ENCODE results near the gene ATP6V1E1.

ATP6V1E1 gene

GRCh38 chr22:17629641-17630040, 1.1 kb upstream of the ATP6V1E1 start:
- H3K9ac ChIP-seq (ENCODE audit: low read length), result peak overlapping the region; percentile 75
- H3K27me3 ChIP-seq (ENCODE audit: low read depth, low read length), result no peaks in the 10 kb centered on the region
- H3K9me3 ChIP-seq (ENCODE audit: insufficient read depth, low read length), result no peaks in the 10 kb centered on the region
- H2AFZ ChIP-seq (ENCODE audit: low read depth, low read length), result no peak overlapping the region
- TF ChIP-seq CTCF (IDR thresholded peaks at IDR 0.05; ENCODE audit: low read depth, low read length) (no peak), EZH2phosphoT487 (IDR thresholded peaks at IDR 0.05; ENCODE audit: low read depth) (no peak)
- H3K79me2 ChIP-seq (ENCODE audit: low read length), result peaks cover 42% of the 10 kb centered on the region
- peaks cover 13% of the 10 kb centered on the region for H3K4me1 ChIP-seq (ENCODE audit: low read length)
- H4K20me1 ChIP-seq (ENCODE audit: insufficient read depth, low read length), result no peaks in the 10 kb centered on the region
- H3K36me3 ChIP-seq (replicated peaks; ENCODE audit: low read depth, low read length), result no peaks in the 10 kb centered on the region
- H3K4me2 ChIP-seq (ENCODE audit: low read length), result peak overlapping the region; percentile 79
- no peak overlapping the region for H3K27ac ChIP-seq (ENCODE audit: low read length)
- H3K4me3 ChIP-seq (ENCODE audit: low read length), result peak overlapping the region; percentile 85

- peaks cover 47% of the 10 kb centered on the region for H3K79me2 ChIP-seq (ENCODE audit: low read length)
- H2AFZ ChIP-seq (ENCODE audit: low read depth, low read length), result peak overlapping the region; percentile 92
Observed at GRCh38 chr22:17629173-17629489, 582 bp upstream of the ATP6V1E1 start.

GRCh38 chr22:17627961-17628405, 566 bp downstream of the ATP6V1E1 start:
- Histone ChIP-seq H3K9ac (ENCODE audit: low read length) (peak overlapping the region; percentile 75), H3K4me1 (ENCODE audit: low read length) (peaks cover 13% of the 10 kb centered on the region), H3K9me3 (ENCODE audit: insufficient read depth, low read length) (no peaks in the 10 kb centered on the region), H3K79me2 (ENCODE audit: low read length) (peaks cover 54% of the 10 kb centered on the region), H3K27me3 (ENCODE audit: low read depth, low read length) (no peaks in the 10 kb centered on the region), H3K27ac (ENCODE audit: low read length) (peak overlapping the region; percentile 38), H2AFZ (ENCODE audit: low read depth, low read length) (peak overlapping the region; percentile 70; the same call in 1 of the 2 replicates), H3K36me3 (replicated peaks; ENCODE audit: low read depth, low read length) (peaks cover 2% of the 10 kb centered on the region), H3K4me2 (ENCODE audit: low read length) (peak overlapping the region; percentile 87), H4K20me1 (ENCODE audit: insufficient read depth, low read length) (0 out of 2 replicates have a peak, but pooled peaks cover 3% of the 10 kb centered on the region), H3K4me3 (ENCODE audit: low read length) (peak overlapping the region; percentile 85)
- TF ChIP-seq EZH2phosphoT487 (IDR thresholded peaks at IDR 0.05; ENCODE audit: low read depth) (no peak), CTCF (IDR thresholded peaks at IDR 0.05; ENCODE audit: low read depth, low read length) (no peak)

More at GRCh38 chr22:17629173-17629489, 582 bp upstream of the ATP6V1E1 start:
- no peak for TF ChIP-seq CTCF (IDR thresholded peaks at IDR 0.05; ENCODE audit: low read depth, low read length)
- TF ChIP-seq EZH2phosphoT487 (IDR thresholded peaks at IDR 0.05; ENCODE audit: low read depth), result no peak
- H3K27me3 ChIP-seq (ENCODE audit: low read depth, low read length), result no peaks in the 10 kb centered on the region
- H3K4me2 ChIP-seq (ENCODE audit: low read length), result peak overlapping the region; percentile 79
- H3K9me3 ChIP-seq (ENCODE audit: insufficient read depth, low read length), result no peaks in the 10 kb centered on the region
- peak overlapping the region; percentile 75 for H3K9ac ChIP-seq (ENCODE audit: low read length)
- H3K36me3 ChIP-seq (replicated peaks; ENCODE audit: low read depth, low read length), result no peaks in the 10 kb centered on the region
- peak overlapping the region; percentile 85 for H3K4me3 ChIP-seq (ENCODE audit: low read length)
- H3K27ac ChIP-seq (ENCODE audit: low read length), result peak overlapping the region; percentile 45
- H4K20me1 ChIP-seq (ENCODE audit: insufficient read depth, low read length), result no peaks in the 10 kb centered on the region
- H3K4me1 ChIP-seq (ENCODE audit: low read length), result peaks cover 13% of the 10 kb centered on the region

- no peaks in the 10 kb centered on the region for H4K20me1 ChIP-seq (ENCODE audit: insufficient read depth, low read length)
- H3K9me3 ChIP-seq (ENCODE audit: insufficient read depth, low read length), result no peaks in the 10 kb centered on the region
- no peaks in the 10 kb centered on the region for H3K79me2 ChIP-seq (ENCODE audit: low read length)
- no peak for TF ChIP-seq EZH2phosphoT487 (IDR thresholded peaks at IDR 0.05; ENCODE audit: low read depth)
- no peaks in the 10 kb centered on the region for H3K4me1 ChIP-seq (ENCODE audit: low read length)
- H3K36me3 ChIP-seq (replicated peaks; ENCODE audit: low read depth, low read length), result peaks cover 20% of the 10 kb centered on the region
- H3K27ac ChIP-seq (ENCODE audit: low read length), result no peak overlapping the region
- H3K4me3 ChIP-seq (ENCODE audit: low read length), result no peak overlapping the region
- H3K9ac ChIP-seq (ENCODE audit: low read length), result no peak overlapping the region
- no peak overlapping the region for H3K4me2 ChIP-seq (ENCODE audit: low read length)
- no peak overlapping the region for H2AFZ ChIP-seq (ENCODE audit: low read depth, low read length)
- no peaks in the 10 kb centered on the region for H3K27me3 ChIP-seq (ENCODE audit: low read depth, low read length)
Observed at GRCh38 chr22:17613280-17613679, 15.3 kb downstream of the ATP6V1E1 start.
